NT2/D1 (cell line): ENCODE data around the gene A2ML1.

Experiments
- DNase-seq: peaks from one replicate; pipeline ENCODE4 v3.0.0-alpha.2; 2011; ENCODE audit warnings: low read depth, low spot score
- H3K27me3 ChIP-seq: 2 replicates; pipeline ENCODE4 v1.6.0; 2011; ENCODE audit warnings: mild to moderate bottlenecking; ENCODE audit not compliant: insufficient read length, insufficient read depth
- H3K36me3 ChIP-seq: 2 replicates; pipeline ENCODE4 v1.6.1; 2011; ENCODE audit warnings: mild to moderate bottlenecking, low read length, mixed read lengths; ENCODE audit not compliant: insufficient read depth, insufficient read length
- H3K4me1 ChIP-seq: 2 replicates; pipeline ENCODE4 v1.5.1; 2011; ENCODE audit not compliant: insufficient read depth, insufficient read length
- H3K4me3 ChIP-seq: 2 replicates; pipeline ENCODE4 v1.5.1; 2011; ENCODE audit warnings: low read depth; ENCODE audit not compliant: insufficient read length
- H3K9ac ChIP-seq: 2 replicates; pipeline ENCODE4 v1.6.0; 2011; ENCODE audit warnings: low read depth; ENCODE audit not compliant: insufficient read length
- H3K9me3 ChIP-seq: 2 replicates; pipeline ENCODE4 v1.5.1; 2011; ENCODE audit warnings: mild to moderate bottlenecking, low read length; ENCODE audit not compliant: insufficient read depth
- SUZ12 ChIP-seq: IDR thresholded peaks from 2 replicates; pipeline ENCODE4 v1.6.1; 2011; ENCODE audit not compliant: insufficient read length, insufficient read depth; ENCODE audit errors: extremely low read depth
- YY1 ChIP-seq: IDR thresholded peaks from 2 replicates; pipeline ENCODE4 v1.6.1; 2011; ENCODE audit not compliant: insufficient read length, insufficient read depth
- ZNF274 ChIP-seq: IDR thresholded peaks from 2 replicates; pipeline ENCODE4 v1.6.1; 2011; ENCODE audit warnings: mild to moderate bottlenecking, low read depth, low read length

Gene A2ML1

GRCh38 chr12:8922544-8922943 is 100.1 kb downstream of the A2ML1 start:
- Histone ChIP-seq H3K9ac (no peak overlapping the region), H3K27me3 (no peaks in the 10 kb centered on the region), H3K9me3 (no peaks in the 10 kb centered on the region), H3K4me3 (no peak overlapping the region), H3K36me3 (peaks cover 89% of the 10 kb centered on the region), H3K4me1 (peaks cover 4% of the 10 kb centered on the region)
- no peak for TF ChIP-seq ZNF274
- TF ChIP-seq YY1, result no peak
- TF ChIP-seq SUZ12, result no peak
- DNase-seq, result no peak
